GM06990 (cell line): ENCODE measurements around the gene COL27A1.

Source experiments
- DNase-seq: peaks from one replicate; pipeline ENCODE4 v3.0.0-alpha.2; 2011; ENCODE audit not compliant: insufficient read length; ENCODE audit errors: extremely low read depth
- H3K27me3 ChIP-seq: replicated peaks from 2 replicates; pipeline ENCODE4 v1.6.0; 2011; ENCODE audit warnings: low read length; ENCODE audit not compliant: control insufficient read depth, insufficient read depth
- H3K36me3 ChIP-seq: 2 replicates; pipeline ENCODE4 v1.5.1; 2011; ENCODE audit warnings: low read length; ENCODE audit not compliant: control insufficient read depth, insufficient read depth
- H3K4me3 ChIP-seq: replicated peaks from 2 replicates; pipeline ENCODE4 v1.5.1; 2011; ENCODE audit warnings: low read depth, mild to moderate bottlenecking, control low read depth, low read length
- CTCF ChIP-seq: IDR thresholded peaks from 2 replicates; pipeline ENCODE4 v1.5.1; 2011; ENCODE audit warnings: low read length, control low read depth, mild to moderate bottlenecking, inconsistent platforms; ENCODE audit not compliant: insufficient read depth, poor library complexity, severe bottlenecking

COL27A1 gene

DNA sequence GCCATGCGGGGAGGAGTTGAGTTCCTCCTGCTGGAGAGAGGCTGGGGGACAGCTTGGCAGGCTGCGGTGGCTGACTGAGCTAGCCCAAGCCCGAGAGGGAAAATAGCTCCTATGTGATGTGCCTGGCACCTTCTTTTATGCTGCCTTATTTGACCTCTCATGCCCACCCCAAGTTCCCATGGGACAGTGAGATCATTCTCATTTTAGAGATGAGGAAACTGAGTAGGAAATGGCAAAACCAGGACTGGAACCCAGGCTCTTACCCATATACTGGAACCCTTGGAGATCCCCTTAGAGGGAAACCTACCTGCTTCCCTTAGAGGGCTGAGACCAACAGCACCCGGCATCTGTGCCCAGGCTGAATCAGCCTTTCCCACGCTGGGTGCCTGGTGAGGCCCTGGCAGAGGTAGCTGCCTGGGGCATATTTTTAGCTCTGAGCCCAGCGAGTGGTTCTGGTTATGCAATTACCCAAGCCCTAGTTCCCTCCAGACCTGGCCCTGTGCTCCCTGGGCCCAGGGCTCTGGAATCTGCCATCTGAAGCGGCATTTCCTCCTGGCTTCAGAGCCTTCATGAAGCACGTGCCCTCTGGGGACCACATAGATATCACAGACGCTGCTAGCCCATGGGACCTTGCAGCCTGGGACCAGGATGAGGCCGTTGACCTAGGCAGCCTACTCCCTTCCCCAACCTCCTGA lies 23.6 kb downstream of the COL27A1 start:
- Histone ChIP-seq H3K4me3 (no peak overlapping the region), H3K27me3 (peaks cover 3% of the 10 kb centered on the region), H3K36me3 (no peaks in the 10 kb centered on the region)
- no peak for DNase-seq
- no peak for TF ChIP-seq CTCF

GRCh38 chr9:114179516-114179915 lies 24.2 kb downstream of the COL27A1 start:
- no peak for TF ChIP-seq CTCF
- peaks cover 3% of the 10 kb centered on the region for H3K27me3 ChIP-seq
- no peak for DNase-seq
- no peak overlapping the region for H3K4me3 ChIP-seq
- no peaks in the 10 kb centered on the region for H3K36me3 ChIP-seq

DNA sequence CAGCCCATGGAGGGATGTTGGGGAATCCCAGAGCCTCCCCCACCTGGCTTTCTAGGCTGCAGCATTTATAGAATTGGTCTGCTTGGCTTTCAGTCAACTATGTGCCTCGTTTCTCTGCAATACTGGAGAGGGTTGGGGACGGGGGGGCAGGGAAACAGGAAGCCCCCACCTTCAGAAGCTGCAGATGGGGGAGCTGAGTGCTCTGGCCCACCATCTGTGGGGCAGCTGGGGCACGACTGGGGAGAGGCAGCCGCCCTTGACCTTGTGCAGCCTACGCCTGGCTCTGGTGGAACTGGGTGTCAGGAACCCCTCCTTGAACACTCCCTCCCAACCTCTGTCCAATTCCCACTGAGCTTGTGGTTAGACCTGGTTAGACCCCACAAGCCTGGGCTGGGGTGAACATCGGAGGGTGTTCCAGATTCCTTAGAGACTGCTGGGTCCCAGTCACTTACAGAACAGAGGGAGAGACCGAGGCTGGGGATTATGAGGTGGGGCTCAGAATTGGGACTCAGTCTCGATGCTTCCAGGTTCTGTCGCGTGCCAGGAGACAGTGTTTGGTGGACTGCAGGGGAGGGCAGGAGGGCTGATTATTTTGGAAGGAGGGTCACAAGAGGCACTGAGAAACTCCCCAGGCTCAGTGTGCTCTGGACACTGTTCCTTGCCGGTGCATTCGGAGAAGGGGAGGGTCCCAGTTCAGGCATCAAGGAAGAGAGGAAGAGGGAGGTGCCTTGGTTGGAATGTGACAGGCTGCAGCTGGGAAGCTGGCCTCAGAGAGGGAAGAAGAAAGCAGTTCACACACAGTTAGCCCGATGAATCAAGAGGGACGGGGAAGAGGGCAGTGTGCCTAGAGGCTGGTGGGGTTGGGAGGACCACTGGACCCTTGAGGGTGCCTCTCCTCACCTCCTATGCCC lies 25.6 kb downstream of the COL27A1 start:
- H3K27me3 ChIP-seq, result peaks cover 3% of the 10 kb centered on the region
- no peaks in the 10 kb centered on the region for H3K36me3 ChIP-seq
- DNase-seq, result no peak
- TF ChIP-seq CTCF, result no peak
- H3K4me3 ChIP-seq, result no peak overlapping the region

- DNase-seq, result no peak
- Histone ChIP-seq H3K36me3 (no peaks in the 10 kb centered on the region), H3K4me3 (no peak overlapping the region)
These were observed 26.5 kb downstream of the COL27A1 start for GRCh38 chr9:114181607-114182409.

More at GRCh38 chr9:114181607-114182409, 26.5 kb downstream of the COL27A1 start:
- peaks cover 3% of the 10 kb centered on the region for H3K27me3 ChIP-seq
- TF ChIP-seq CTCF, result no peak
